Measurements from ENCODE around the gene PIK3IP1.

PIK3IP1 gene

GRCh38 chr22:31235081-31235480 lies 57.2 kb downstream of the PIK3IP1 start:
- H3K4me3 ChIP-seq (ENCODE audit: low read length): no peak overlapping the region
- no peak for TF ChIP-seq CTCF (IDR thresholded peaks at IDR 0.05; ENCODE audit: insufficient read depth, low read depth, low read length, missing control alignments)
- no peak for DNase-seq (ENCODE audit: low read depth)

GRCh38 chr22:31233001-31233400 lies 59.3 kb downstream of the PIK3IP1 start:
- no peak overlapping the region for H3K4me3 ChIP-seq (ENCODE audit: low read length)
- DNase-seq (ENCODE audit: low read depth): no peak
- no peak for TF ChIP-seq CTCF (IDR thresholded peaks at IDR 0.05; ENCODE audit: insufficient read depth, low read depth, low read length, missing control alignments)
